ENCODE results near the gene RBM10. TPM values are rescaled to one million over a fixed set of nuclear protein-coding genes. Genes with fewer than 3 reads are reported as not detected.

RBM10 gene
- total RNA-seq, 1 experiment from 2014 or later, result 55.8 TPM

DNA sequence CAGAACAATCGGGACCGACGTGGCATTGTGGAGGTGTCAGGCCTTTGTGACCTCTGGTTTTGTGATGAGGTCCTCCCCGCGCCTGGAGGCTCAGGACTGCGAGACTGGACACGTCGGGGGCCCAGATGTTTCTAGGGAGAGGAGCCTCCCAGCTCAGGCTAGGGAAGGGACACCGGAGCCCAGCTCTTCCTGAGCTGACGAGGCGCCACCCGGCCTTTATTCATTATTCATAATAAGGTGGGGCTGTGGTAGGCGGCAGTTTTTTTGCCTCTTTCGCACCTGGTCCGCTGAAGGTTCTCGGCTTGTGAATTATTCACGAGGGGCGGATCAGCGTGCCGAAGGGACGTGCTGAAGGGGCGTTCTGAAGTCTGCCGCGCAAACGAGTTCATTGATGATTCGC is 46.3 kb downstream of the RBM10 start:
- Mint-ChIP-seq H3K27me3 (ENCODE audit: low read depth) (peaks cover 1% of the 10 kb centered on the region), H3K4me1 (peaks cover 23 to 32% of the 10 kb centered on the region in 2 experiments), H3K36me3 (ENCODE audit: insufficient read depth in 1 of 3, low read depth in 3 of 3) (peaks cover 25 to 30% (median 25%) of the 10 kb centered on the region in 3 experiments), H3K9me3 (peaks cover 14 to 37% of the 10 kb centered on the region in 2 experiments), H3K27ac (peak overlapping the region in 1 of 3 experiments; percentile 83; a peak in 2 of 7 replicates), H3K4me3 (peak overlapping the region; percentile 82 to 95)
- Histone ChIP-seq H4K20me1 (ENCODE audit: control insufficient read depth, insufficient read depth, insufficient read length) (no peaks in the 10 kb centered on the region), H2BK5ac (ENCODE audit: insufficient read length, low read length) (no peak overlapping the region), H3K9me3 (ENCODE audit: control insufficient read depth, low read depth, low read length) (no peaks in the 10 kb centered on the region), H3K9ac (ENCODE audit: extremely low read depth, insufficient read length, low read length) (peak overlapping the region; percentile 71), H3K14ac (ENCODE audit: insufficient read depth, low read length) (no peak overlapping the region), H3T11ph (ENCODE audit: low read length) (no peak overlapping the region), H2BK12ac (ENCODE audit: insufficient read length, low read depth, low read length) (no peak overlapping the region), H3K27me3 (ENCODE audit: insufficient read depth, low read length) (no peaks in the 10 kb centered on the region), H2BK15ac (ENCODE audit: low read depth, low read length) (no peak overlapping the region), H2AFZ (ENCODE audit: low read length) (no peak overlapping the region), H4K8ac (replicated peaks; ENCODE audit: insufficient read length, low read depth, low read length) (no peak overlapping the region), H2BK120ac (ENCODE audit: low read depth, low read length, poor library complexity, severe bottlenecking) (no peak overlapping the region), H3K4me1 (ENCODE audit: insufficient read depth, low read length) (peaks cover 7% of the 10 kb centered on the region; the same call in 1 of the 2 replicates), H3K27ac (ENCODE audit: insufficient read length, low read depth, low read length) (no peak overlapping the region), H2AK5ac (ENCODE audit: insufficient read length, low read length) (no peak overlapping the region), H2BK20ac (ENCODE audit: low read depth, low read length, poor library complexity, severe bottlenecking) (no peak overlapping the region), H3K18ac (ENCODE audit: insufficient read length, low read depth, low read length) (no peak overlapping the region), H4K91ac (ENCODE audit: insufficient read length, low read depth, low read length) (no peak overlapping the region), H4K5ac (ENCODE audit: insufficient read length, low read depth, low read length) (no peak overlapping the region), H3K4me2 (ENCODE audit: insufficient read depth, insufficient read length, low read length) (peak overlapping the region; percentile 75), H3K79me1 (ENCODE audit: insufficient read depth, low read depth, low read length, poor library complexity, severe bottlenecking) (peaks cover 8% of the 10 kb centered on the region), H3K79me2 (ENCODE audit: insufficient read depth, low read length) (peaks cover 21% of the 10 kb centered on the region; the same call in 1 of the 2 replicates), H3K23ac (ENCODE audit: insufficient read length, low read depth, low read length) (no peak overlapping the region), H3K4ac (ENCODE audit: low read depth, low read length) (no peak overlapping the region), H3K56ac (ENCODE audit: insufficient read length, low read depth, low read length) (no peak overlapping the region), H3K23me2 (ENCODE audit: insufficient read length, low read depth, low read length, poor library complexity, severe bottlenecking) (peaks cover 15% of the 10 kb centered on the region)
- no peak for DNase-seq
- TF ChIP-seq, protein P1, sequence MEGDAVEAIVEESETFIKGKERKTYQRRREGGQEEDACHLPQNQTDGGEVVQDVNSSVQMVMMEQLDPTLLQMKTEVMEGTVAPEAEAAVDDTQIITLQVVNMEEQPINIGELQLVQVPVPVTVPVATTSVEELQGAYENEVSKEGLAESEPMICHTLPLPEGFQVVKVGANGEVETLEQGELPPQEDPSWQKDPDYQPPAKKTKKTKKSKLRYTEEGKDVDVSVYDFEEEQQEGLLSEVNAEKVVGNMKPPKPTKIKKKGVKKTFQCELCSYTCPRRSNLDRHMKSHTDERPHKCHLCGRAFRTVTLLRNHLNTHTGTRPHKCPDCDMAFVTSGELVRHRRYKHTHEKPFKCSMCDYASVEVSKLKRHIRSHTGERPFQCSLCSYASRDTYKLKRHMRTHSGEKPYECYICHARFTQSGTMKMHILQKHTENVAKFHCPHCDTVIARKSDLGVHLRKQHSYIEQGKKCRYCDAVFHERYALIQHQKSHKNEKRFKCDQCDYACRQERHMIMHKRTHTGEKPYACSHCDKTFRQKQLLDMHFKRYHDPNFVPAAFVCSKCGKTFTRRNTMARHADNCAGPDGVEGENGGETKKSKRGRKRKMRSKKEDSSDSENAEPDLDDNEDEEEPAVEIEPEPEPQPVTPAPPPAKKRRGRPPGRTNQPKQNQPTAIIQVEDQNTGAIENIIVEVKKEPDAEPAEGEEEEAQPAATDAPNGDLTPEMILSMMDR (conservative IDR thresholded peaks at IDR 0.05), result no peak
- no CpG with 5 or more reads among the region's 26 CpGs for WGBS (ENCODE audit: extremely low coverage, insufficient read length, low lambda C conversion rate)
